ACC112 (cell line): Measurements from ENCODE around the gene TBC1D1.

Experiments used
- H2AFZ ChIP-seq: fragments of 200-600 bp; sonication (generic); one replicate; pipeline ENCODE4 v1.6.0; 2017; ENCODE audit warnings: antibody characterized with exemption, low read length; ENCODE audit not compliant: unreplicated experiment
- H3K27ac ChIP-seq: fragments of 200-600 bp; sonication (generic); 2 replicates; pipeline ENCODE4 v1.5.1; 2014; ENCODE audit warnings: low read depth, mild to moderate bottlenecking, antibody characterized with exemption, low read length, moderate library complexity
- H3K27me3 ChIP-seq: fragments of 200-600 bp; sonication (generic); 2 replicates; pipeline ENCODE4 v1.6.1; 2014; ENCODE audit warnings: mild to moderate bottlenecking, antibody characterized with exemption, low read length, moderate library complexity, mixed read lengths; ENCODE audit not compliant: insufficient read depth
- H3K36me3 ChIP-seq: fragments of 200-600 bp; sonication (generic); 2 replicates; pipeline ENCODE4 v1.6.1; 2016; ENCODE audit warnings: mild to moderate bottlenecking, antibody characterized with exemption, low read length, moderate library complexity, mixed read lengths; ENCODE audit not compliant: insufficient read depth
- H3K4me1 ChIP-seq: fragments of 200-600 bp; sonication (generic); one replicate; pipeline ENCODE4 v1.6.1; 2016; ENCODE audit warnings: low read length, mixed read lengths; ENCODE audit not compliant: insufficient read depth, unreplicated experiment, control insufficient read depth
- H3K4me3 ChIP-seq: fragments of 200-600 bp; sonication (generic); 2 replicates; pipeline ENCODE4 v1.5.1; 2014; ENCODE audit warnings: mild to moderate bottlenecking, low read depth, low read length
- H3K79me2 ChIP-seq: fragments of 200-600 bp; sonication (generic); one replicate; pipeline ENCODE4 v1.6.0; 2016; ENCODE audit warnings: low read length; ENCODE audit not compliant: control insufficient read depth, unreplicated experiment, insufficient read depth

TBC1D1 gene

DNA sequence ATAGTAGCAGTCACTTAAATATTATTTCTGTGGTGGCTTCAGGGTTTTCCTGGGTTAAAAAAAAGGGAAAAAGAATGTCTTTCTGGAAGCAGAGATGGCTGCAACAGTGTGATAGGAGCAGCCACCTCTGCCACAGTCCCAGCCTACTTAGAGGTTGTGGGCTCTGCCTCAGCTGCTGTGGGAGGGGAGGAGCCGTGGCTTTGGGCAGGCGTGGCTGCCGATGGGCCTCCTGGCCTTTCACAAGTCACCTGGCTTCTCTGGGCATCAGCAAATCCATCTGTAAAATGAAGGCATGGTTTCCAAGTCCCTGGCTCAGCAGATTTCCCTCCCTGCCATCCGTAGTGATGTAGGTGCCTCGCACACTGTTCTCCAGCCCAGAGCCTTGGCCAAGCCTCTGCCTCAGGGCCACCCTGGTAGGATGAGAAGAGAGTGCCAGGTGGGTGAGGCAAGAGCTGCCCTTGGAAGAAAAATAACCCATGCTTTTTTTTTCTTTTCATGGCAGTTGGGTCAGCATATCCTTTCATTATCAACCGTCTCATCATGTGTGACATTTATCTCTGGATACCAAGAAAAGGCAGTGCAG is 135.4 kb downstream of the TBC1D1 start:
- no peak overlapping the region for H2AFZ ChIP-seq
- no peak overlapping the region for H3K27ac ChIP-seq
- no peak overlapping the region for H3K4me3 ChIP-seq
- peaks cover 19% of the 10 kb centered on the region; the same call in 1 of the 2 replicates for H3K36me3 ChIP-seq
- H3K27me3 ChIP-seq, result no peaks in the 10 kb centered on the region
- H3K4me1 ChIP-seq, result no peaks in the 10 kb centered on the region
- H3K79me2 ChIP-seq, result no peaks in the 10 kb centered on the region

DNA sequence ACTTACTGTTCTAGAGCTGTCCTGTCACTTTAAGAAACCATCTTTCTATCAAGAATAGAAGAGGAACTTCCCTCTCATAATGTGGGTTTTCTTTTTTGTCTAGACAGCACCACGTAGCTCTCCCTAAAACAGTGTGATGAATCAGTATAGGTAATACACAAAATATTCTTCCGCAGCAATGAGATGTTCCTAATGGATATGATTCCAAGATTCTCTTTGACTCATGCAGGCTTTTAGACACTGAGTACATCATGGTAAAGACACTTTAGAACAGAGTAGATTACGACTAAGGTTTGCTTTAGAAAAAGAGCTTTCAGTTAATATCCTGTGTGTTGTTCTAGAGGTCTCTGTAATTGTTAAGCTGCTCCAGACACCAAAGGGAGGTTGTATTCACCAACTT is 139.1 kb downstream of the TBC1D1 start:
- Histone ChIP-seq H3K36me3 (peaks cover 3% of the 10 kb centered on the region; the same call in 1 of the 2 replicates), H2AFZ (no peak overlapping the region), H3K79me2 (no peaks in the 10 kb centered on the region), H3K27me3 (no peaks in the 10 kb centered on the region), H3K27ac (no peak overlapping the region), H3K4me3 (no peak overlapping the region), H3K4me1 (no peaks in the 10 kb centered on the region)

DNA sequence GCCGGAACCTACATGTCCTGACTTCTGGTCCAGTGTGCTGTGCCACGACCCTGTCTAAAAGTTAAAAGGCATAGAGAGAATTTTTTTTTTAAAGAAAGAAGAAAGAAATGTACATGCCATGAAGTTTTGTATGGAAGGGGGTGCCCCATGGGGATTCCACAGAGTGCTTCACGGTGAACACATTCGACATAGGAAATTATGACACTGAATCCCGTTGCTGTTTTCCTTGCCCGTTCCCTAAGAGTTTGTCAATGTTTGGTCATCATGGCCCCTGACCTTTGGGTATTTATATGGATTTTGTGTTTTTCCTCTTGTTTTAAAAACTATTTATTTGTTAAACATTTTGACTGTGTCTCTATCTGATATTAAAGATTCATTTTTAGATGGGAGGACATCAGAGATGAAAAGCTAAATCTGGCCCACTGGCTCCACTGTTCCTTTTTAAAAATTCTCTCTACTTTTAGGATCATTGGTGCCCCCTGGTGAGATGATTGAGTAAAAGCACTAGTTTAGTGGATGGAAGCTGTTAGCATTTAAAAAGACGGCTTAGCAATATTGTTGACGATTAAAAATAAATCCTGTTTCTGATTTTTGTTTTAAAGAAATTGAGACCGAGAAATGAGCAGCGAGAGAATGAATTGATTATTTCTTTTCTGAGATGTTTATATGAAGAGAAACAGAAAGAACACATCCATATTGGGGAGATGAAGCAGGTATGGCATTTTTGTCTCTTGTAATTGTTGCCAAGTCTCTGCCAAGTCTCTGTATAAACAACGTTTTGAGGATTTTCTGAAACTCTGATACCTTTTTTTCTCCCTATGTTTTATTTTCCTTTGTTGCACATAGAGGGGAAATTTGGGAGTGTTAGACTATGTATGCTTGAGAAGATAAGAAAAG is 144.3 kb downstream of the TBC1D1 start:
- Histone ChIP-seq H3K27me3 (no peaks in the 10 kb centered on the region), H3K79me2 (no peaks in the 10 kb centered on the region), H3K4me1 (no peaks in the 10 kb centered on the region), H3K4me3 (no peak overlapping the region), H3K27ac (no peak overlapping the region), H2AFZ (peak overlapping the region; percentile 11), H3K36me3 (no peaks in the 10 kb centered on the region)

- H2AFZ ChIP-seq, result no peak overlapping the region
- H3K27ac ChIP-seq, result no peak overlapping the region
- H3K36me3 ChIP-seq, result no peaks in the 10 kb centered on the region
- no peaks in the 10 kb centered on the region for H3K27me3 ChIP-seq
- no peaks in the 10 kb centered on the region for H3K79me2 ChIP-seq
- no peak overlapping the region for H3K4me3 ChIP-seq
- H3K4me1 ChIP-seq, result no peaks in the 10 kb centered on the region
These were observed 145.7 kb downstream of the TBC1D1 start for GRCh38 chr4:38036548-38036947.

- H3K4me3 ChIP-seq, result no peak overlapping the region
- H2AFZ ChIP-seq, result no peak overlapping the region
- H3K4me1 ChIP-seq, result no peaks in the 10 kb centered on the region
- H3K27ac ChIP-seq, result no peak overlapping the region
- H3K36me3 ChIP-seq, result no peaks in the 10 kb centered on the region
- no peaks in the 10 kb centered on the region for H3K79me2 ChIP-seq
- H3K27me3 ChIP-seq, result no peaks in the 10 kb centered on the region
These were observed 146.7 kb downstream of the TBC1D1 start for GRCh38 chr4:38037612-38038011.

DNA sequence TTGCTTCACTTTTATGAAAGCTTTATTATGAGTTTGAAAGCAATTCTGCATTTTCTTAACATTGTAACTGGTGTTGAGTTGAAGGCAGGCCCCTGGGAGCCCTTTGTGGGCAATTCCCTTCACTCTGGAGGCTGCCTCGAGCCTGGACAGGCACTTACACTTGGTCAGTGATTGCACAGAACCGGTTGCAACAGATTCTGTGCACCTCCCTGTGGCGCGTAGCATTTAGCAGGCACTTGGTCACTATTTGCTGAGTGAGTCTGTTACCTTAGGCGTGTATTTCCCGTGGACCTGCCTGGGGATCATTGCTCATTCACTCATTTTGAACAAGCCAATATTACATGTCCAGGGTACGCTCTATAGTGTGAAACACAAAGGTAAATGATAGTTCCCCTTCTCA is 149.7 kb downstream of the TBC1D1 start:
- no peak overlapping the region for H2AFZ ChIP-seq
- H3K4me1 ChIP-seq, result no peaks in the 10 kb centered on the region
- no peak overlapping the region for H3K4me3 ChIP-seq
- H3K27me3 ChIP-seq, result no peaks in the 10 kb centered on the region
- no peaks in the 10 kb centered on the region for H3K79me2 ChIP-seq
- no peaks in the 10 kb centered on the region for H3K36me3 ChIP-seq
- no peak overlapping the region for H3K27ac ChIP-seq

- Histone ChIP-seq H3K27ac (no peak overlapping the region), H3K36me3 (no peaks in the 10 kb centered on the region), H3K4me1 (no peaks in the 10 kb centered on the region), H3K27me3 (no peaks in the 10 kb centered on the region), H3K79me2 (no peaks in the 10 kb centered on the region), H3K4me3 (no peak overlapping the region), H2AFZ (no peak overlapping the region)
These were observed 153.2 kb downstream of the TBC1D1 start for GRCh38 chr4:38044060-38044459.

DNA sequence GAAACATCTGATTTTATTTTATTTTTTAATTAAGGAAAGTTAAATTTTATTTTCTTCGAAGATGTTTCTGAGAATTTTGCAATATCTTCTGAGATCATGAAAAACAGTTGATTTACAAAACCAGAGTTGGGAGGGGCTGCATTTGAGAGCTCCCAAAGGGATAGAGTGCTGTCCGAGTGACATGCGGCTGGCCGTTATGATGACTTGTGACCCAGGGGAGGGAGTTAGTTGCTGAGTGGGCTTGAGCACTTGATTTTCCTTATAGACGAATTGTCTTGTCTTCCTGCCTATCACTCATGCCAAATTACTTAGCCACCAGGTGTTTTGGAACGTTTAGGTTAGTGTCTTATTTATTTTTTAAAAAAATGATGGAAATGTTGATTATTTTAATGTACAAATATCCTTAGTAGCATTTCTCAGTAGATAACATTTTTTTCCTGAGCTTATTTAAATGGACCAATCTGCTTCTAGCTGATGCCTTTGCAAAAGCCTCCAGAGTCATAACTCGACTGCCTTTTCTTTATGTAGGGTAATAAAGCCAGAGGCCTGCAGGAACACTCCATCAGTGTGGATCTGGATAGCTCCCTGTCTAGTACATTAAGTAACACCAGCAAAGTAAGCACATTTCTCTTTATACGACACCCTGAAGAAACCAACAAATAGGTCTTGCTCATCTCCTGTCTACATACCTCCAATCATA is 154.6 kb downstream of the TBC1D1 start:
- H3K36me3 ChIP-seq, result no peaks in the 10 kb centered on the region
- H3K4me1 ChIP-seq, result no peaks in the 10 kb centered on the region
- no peaks in the 10 kb centered on the region for H3K27me3 ChIP-seq
- H3K4me3 ChIP-seq, result no peak overlapping the region
- H3K27ac ChIP-seq, result no peak overlapping the region
- H3K79me2 ChIP-seq, result no peaks in the 10 kb centered on the region
- H2AFZ ChIP-seq, result no peak overlapping the region

DNA sequence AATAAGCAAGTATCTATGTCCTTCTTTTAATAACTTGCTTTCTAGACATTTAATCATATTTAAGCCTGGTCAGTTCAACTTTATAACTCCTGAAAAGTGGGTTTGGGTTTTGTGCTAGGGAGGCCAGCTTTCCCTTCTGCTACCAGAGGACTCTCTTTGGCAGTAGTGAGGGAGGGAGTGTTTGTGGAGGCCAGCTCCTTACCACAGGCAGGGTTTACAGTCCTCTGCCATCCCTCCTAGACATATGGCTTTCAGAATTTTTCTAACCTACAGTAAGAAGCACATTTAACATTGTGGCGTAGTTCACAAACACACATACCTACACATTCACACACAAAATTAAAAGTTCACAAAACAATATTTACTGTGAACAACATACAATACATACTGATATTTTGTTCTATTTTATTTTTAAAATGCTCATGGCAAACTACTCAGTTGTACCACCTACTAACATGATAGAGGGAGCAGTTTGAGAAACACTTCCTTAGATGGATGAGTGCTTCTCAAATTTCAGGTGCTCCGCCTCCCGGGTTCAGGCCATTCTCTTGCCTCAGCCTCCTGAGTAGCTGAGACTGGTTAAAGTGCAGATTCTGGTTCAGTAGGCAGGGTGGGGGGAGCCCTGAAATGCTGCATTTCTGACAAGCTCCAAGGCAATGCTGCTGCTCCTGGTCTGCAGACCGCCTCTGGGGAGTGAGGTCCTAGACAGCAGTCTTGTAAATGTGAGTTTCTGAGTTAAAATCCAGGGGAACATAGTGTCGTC is 156.0 kb downstream of the TBC1D1 start:
- no peak overlapping the region for H3K27ac ChIP-seq
- H3K4me1 ChIP-seq, result no peaks in the 10 kb centered on the region
- H3K4me3 ChIP-seq, result no peak overlapping the region
- H3K27me3 ChIP-seq, result no peaks in the 10 kb centered on the region
- H2AFZ ChIP-seq, result no peak overlapping the region
- H3K79me2 ChIP-seq, result no peaks in the 10 kb centered on the region
- no peaks in the 10 kb centered on the region for H3K36me3 ChIP-seq

DNA sequence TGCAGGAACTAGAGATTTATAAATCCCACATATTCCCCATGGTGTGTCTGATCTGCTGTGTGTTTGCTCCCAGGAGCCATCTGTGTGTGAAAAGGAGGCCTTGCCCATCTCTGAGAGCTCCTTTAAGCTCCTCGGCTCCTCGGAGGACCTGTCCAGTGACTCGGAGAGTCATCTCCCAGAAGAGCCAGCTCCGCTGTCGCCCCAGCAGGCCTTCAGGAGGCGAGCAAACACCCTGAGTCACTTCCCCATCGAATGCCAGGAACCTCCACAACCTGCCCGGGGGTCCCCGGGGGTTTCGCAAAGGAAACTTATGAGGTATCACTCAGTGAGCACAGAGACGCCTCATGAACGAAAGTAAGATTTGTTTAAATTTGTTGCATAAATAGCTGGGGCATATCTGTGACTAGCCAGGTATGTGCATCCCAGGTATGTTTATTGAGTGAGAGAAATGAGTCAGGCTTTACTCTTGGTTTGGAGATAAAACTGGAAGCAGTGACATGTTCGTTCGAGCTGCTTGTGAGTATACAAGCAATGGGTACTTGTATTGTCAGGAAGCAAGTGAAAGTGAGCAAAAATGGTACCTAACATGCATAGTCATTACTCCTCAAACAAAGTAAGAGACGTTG is 158.8 kb downstream of the TBC1D1 start:
- no peaks in the 10 kb centered on the region for H3K36me3 ChIP-seq
- H3K4me1 ChIP-seq, result no peaks in the 10 kb centered on the region
- no peaks in the 10 kb centered on the region for H3K27me3 ChIP-seq
- no peak overlapping the region for H3K4me3 ChIP-seq
- no peaks in the 10 kb centered on the region for H3K79me2 ChIP-seq
- no peak overlapping the region for H3K27ac ChIP-seq
- H2AFZ ChIP-seq, result no peak overlapping the region
